HG02870 (cell line): ENCODE measurements around the gene USF2.

Source experiments
- ATAC-seq: cut with Tn5 transposase; IDR thresholded peaks from one replicate; pipeline ENCODE4 v1.9.1; 2021; ENCODE audit warnings: mild to moderate bottlenecking, moderate library complexity; ENCODE audit not compliant: unreplicated experiment

Gene USF2

GRCh38 chr19:35317464-35318043 lies 48.8 kb downstream of the USF2 start:
- ATAC-seq = no peak

- no peak for ATAC-seq
Measured at GRCh38 chr19:35318679-35319448, 50.1 kb downstream of the USF2 start.

- no peak for ATAC-seq
Measured at GRCh38 chr19:35320065-35320713, 51.4 kb downstream of the USF2 start.

- ATAC-seq = no peak
Measured at GRCh38 chr19:35321291-35321690, 52.5 kb downstream of the USF2 start.

GRCh38 chr19:35322014-35322413 lies 53.3 kb downstream of the USF2 start:
- ATAC-seq = no peak

- no peak for ATAC-seq
Measured at GRCh38 chr19:35327642-35328041, 58.9 kb downstream of the USF2 start.

- no peak for ATAC-seq
Measured at GRCh38 chr19:35328851-35329285, 60.1 kb downstream of the USF2 start, which contains the start of gene CD22. CD22 (plus strand) TSS chr19:35329187; CDS start chr19:35332041, 2,854 bp downstream.

GRCh38 chr19:35329323-35329722 lies 60.6 kb downstream of the USF2 start:
- ATAC-seq = no peak
